ENCODE measurements around the gene PBX4. TPM values are rescaled to one million over a fixed set of nuclear protein-coding genes. Genes with fewer than 3 reads are reported as not detected.
A peak's percentile ranks its signal among the peaks of the same experiment; 100 is the strongest.

Gene PBX4
- total RNA-seq, 2 experiments from 2014 or later, result 13.8 to 15.6 TPM

DNA sequence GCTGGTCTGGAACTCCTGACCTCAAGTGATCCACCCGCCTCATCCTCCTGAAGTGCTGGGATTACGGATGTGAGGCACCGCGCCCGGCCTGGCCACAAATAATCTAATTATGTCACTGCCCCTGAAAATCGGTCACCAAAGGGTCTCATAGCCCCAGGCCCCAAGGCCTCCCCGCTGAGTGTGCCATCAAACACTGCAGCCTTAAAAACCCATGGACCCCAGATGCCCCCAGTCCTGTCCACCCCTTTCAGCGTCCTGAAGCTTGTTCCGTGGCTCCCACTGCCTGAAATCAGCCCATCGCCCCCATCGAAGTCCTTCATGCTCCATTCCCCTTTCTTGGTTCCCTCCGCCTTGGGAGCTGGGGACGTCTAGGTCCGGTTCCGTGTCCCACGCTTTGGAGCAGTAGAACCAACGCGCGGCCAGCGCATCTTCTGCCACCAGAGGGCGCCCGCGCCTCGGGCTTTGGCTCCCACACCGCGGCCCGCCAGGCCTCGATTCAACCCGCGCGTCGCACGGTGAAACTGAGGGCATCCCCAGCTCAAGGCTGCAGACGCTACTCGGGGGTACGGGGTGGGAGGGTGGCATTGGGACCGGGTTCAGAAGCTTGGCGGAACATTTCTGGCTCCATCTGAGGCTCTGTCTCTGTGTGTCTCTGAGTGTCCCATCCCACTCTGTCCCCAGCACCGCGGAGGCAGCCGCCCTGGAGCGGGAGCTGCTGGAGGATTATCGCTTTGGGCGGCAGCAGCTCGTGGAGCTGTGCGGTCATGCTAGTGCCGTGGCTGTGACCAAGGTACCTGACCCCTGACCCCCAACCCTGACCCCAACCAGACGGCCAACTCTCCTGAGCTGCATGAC, 86.3 kb downstream of the PBX4 start:
- intact Hi-C loops (cut with micrococcal nuclease), result loop anchor here (2.0 to 5.0 kb wide), 2 partner anchors 111 to 425 kb away; partner anchors contain the start of gene GMIP
- ATAC-seq (peak; percentile 82), DNase-seq (peak; percentile 88)
- CTCF ChIA-PET, result interaction anchor here (0.6 to 7.2 kb wide), 56 partner anchors 9 to 465 kb away, joined by 3 to 111 read pairs (median 4); partner anchors contain the start of genes GMIP, LPAR2, NDUFA13 and TSSK6
- no peaks in the 10 kb centered on the region for H3K27me3 Mint-ChIP-seq
- peaks cover 7% of the 10 kb centered on the region for H3K4me1 Mint-ChIP-seq (ENCODE audit: low read depth)
- no peaks in the 10 kb centered on the region for H3K9me3 Mint-ChIP-seq
- TF ChIP-seq, protein P1, sequence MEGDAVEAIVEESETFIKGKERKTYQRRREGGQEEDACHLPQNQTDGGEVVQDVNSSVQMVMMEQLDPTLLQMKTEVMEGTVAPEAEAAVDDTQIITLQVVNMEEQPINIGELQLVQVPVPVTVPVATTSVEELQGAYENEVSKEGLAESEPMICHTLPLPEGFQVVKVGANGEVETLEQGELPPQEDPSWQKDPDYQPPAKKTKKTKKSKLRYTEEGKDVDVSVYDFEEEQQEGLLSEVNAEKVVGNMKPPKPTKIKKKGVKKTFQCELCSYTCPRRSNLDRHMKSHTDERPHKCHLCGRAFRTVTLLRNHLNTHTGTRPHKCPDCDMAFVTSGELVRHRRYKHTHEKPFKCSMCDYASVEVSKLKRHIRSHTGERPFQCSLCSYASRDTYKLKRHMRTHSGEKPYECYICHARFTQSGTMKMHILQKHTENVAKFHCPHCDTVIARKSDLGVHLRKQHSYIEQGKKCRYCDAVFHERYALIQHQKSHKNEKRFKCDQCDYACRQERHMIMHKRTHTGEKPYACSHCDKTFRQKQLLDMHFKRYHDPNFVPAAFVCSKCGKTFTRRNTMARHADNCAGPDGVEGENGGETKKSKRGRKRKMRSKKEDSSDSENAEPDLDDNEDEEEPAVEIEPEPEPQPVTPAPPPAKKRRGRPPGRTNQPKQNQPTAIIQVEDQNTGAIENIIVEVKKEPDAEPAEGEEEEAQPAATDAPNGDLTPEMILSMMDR (IDR thresholded peaks at IDR 0.05), result peak; percentile 98
- H3K36me3 Mint-ChIP-seq (ENCODE audit: low read depth), result peaks cover 7% of the 10 kb centered on the region
- H3K4me3 Mint-ChIP-seq, result no peak overlapping the region
- peak overlapping the region; percentile 43 for H3K27ac Mint-ChIP-seq
- POLR2A ChIA-PET, result interaction anchor here (0.8 to 2.6 kb wide), 12 partner anchors 9 to 119 kb away, joined by 3 to 15 read pairs (median 3); partner anchors contain the start of genes GMIP, NDUFA13 and TSSK6

DNA sequence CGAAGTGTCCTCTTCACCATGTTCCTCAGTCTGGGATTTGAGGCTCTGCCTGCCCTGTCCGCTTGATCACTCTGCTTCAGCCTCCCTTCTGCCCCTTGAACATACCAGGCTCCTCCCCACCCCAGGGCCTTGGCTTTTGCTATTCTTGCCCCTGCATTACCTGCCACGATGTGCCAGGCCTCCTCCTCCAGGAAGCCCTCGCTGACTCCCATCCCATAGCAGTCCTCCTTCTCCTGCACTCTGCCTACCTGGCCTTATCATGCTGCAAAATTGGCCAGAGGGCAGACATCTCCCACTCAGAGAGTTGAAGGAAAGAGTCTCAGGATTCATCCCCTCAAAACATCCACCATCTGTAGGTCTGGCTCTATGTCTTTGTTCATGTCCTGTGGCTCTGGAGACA, 87.6 kb downstream of the PBX4 start:
- Mint-ChIP-seq H3K4me3 (no peak overlapping the region), H3K9me3 (no peaks in the 10 kb centered on the region), H3K36me3 (ENCODE audit: low read depth) (peaks cover 10% of the 10 kb centered on the region), H3K27me3 (no peaks in the 10 kb centered on the region), H3K4me1 (ENCODE audit: low read depth) (peaks cover 12% of the 10 kb centered on the region), H3K27ac (no peak overlapping the region)
- ChIA-PET POLR2A (interaction anchor here (1.4 to 2.6 kb wide), 5 partner anchors 14 to 113 kb away, joined by 3 to 15 read pairs (median 5); partner anchors contain the start of genes GMIP and NDUFA13), CTCF (interaction anchor here (1.3 to 7.2 kb wide), 8 partner anchors 9 to 291 kb away, joined by 3 to 111 read pairs (median 6); partner anchors contain the start of genes GMIP, TSSK6 and ZNF506)
- intact Hi-C loops (cut with micrococcal nuclease), result loop anchor here (5.0 kb wide), 1 partner anchor 426 kb away; no protein-coding TSS in a partner anchor
- DNase-seq, result no peak
- no peak for ATAC-seq
- TF ChIP-seq, protein P1 (IDR thresholded peaks at IDR 0.05), result no peak

DNA sequence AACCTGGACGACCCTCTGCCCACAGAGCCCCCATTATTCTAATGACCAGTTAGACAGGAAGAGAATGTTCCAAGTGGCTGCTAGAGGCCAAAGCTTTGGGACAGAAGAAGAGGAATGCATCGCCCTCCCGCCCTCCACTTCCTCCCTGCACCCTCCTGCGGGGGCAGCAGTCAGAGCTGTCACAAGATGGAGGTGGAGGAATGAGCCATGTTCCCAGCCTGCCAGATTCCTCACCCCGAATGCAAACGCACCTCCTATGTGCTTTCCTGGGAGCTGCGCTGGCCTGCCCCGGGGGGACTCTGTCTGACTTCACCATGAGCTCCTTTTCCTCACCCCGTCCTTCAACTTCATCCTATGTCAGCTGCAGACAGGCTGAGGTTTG, 88.1 kb downstream of the PBX4 start:
- H3K36me3 Mint-ChIP-seq (ENCODE audit: low read depth), result peaks cover 10% of the 10 kb centered on the region
- H3K9me3 Mint-ChIP-seq, result no peaks in the 10 kb centered on the region
- POLR2A ChIA-PET, result interaction anchor here (0.6 to 1.9 kb wide), 3 partner anchors 14 to 74 kb away, joined by 3 to 6 read pairs (median 3); partner anchors contain the start of gene NDUFA13
- H3K4me1 Mint-ChIP-seq (ENCODE audit: low read depth), result peaks cover 13% of the 10 kb centered on the region
- CTCF ChIA-PET, result interaction anchor here (1.3 to 7.2 kb wide), 5 partner anchors 9 to 132 kb away, joined by 3 to 111 read pairs (median 3); partner anchors contain the start of genes GMIP and TSSK6
- intact Hi-C loops (cut with micrococcal nuclease), result loop anchor here (5.0 kb wide), 1 partner anchor 427 kb away; no protein-coding TSS in a partner anchor
- TF ChIP-seq, protein P1 (IDR thresholded peaks at IDR 0.05), result no peak
- no peaks in the 10 kb centered on the region for H3K27me3 Mint-ChIP-seq
- ATAC-seq (no peak), DNase-seq (no peak)
- H3K4me3 Mint-ChIP-seq, result no peak overlapping the region
- no peak overlapping the region for H3K27ac Mint-ChIP-seq

DNA sequence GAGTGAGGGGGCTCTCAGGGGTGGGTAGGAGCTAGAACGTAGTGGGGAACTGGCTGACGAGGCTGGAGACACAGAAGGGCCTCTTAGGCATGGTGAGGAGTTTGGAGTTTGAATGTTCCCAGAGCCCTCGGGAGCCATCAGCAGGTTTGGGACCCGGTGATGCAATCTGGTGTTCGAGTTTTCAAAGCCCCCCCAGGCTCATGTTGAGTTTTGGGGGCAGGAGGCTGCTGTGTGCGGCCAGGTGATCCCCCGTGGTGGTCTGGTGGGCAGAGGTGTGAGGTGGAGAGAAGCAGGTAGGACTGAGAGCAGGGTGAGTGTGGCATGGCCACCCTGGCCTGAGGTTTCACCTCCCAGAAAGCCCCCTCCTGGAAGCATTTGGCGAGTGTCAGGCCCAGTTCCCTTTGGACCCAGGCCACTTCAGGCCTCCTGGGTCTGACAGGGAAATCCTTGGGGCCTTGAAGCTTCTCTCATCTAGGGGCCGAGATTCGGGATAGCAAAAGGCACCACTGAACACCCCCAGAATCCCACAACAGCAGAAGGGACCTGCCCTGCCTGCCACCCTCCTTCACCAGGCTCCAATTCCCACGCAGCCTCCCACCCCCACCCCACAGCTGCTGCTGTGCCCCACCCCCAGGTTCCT, 88.6 kb downstream of the PBX4 start:
- no peak overlapping the region for H3K27ac Mint-ChIP-seq
- H3K27me3 Mint-ChIP-seq, result no peaks in the 10 kb centered on the region
- ATAC-seq (no peak), DNase-seq (no peak)
- TF ChIP-seq, protein P1 (IDR thresholded peaks at IDR 0.05), result no peak
- peaks cover 13% of the 10 kb centered on the region for H3K4me1 Mint-ChIP-seq (ENCODE audit: low read depth)
- H3K4me3 Mint-ChIP-seq, result no peak overlapping the region
- intact Hi-C loops (cut with micrococcal nuclease), result loop anchor here (5.0 kb wide), 1 partner anchor 427 kb away; no protein-coding TSS in a partner anchor
- peaks cover 10% of the 10 kb centered on the region for H3K36me3 Mint-ChIP-seq (ENCODE audit: low read depth)
- ChIA-PET POLR2A (interaction anchor here (0.6 to 1.9 kb wide), 4 partner anchors 13 to 73 kb away, joined by 3 to 6 read pairs (median 3); partner anchors contain the start of gene NDUFA13), CTCF (interaction anchor here (1.3 to 7.2 kb wide), 5 partner anchors 8 to 132 kb away, joined by 3 to 111 read pairs (median 3); partner anchors contain the start of genes GMIP and TSSK6)
- no peaks in the 10 kb centered on the region for H3K9me3 Mint-ChIP-seq
